ENCODE measurements around the gene PTPRD. TPM values are rescaled to one million over a fixed set of nuclear protein-coding genes. Genes with fewer than 3 reads are reported as not detected.
A peak's percentile ranks its signal among the peaks of the same experiment; 100 is the strongest.

PTPRD gene
- total RNA-seq, 1 experiment from 2014 or later, result not detected

DNA sequence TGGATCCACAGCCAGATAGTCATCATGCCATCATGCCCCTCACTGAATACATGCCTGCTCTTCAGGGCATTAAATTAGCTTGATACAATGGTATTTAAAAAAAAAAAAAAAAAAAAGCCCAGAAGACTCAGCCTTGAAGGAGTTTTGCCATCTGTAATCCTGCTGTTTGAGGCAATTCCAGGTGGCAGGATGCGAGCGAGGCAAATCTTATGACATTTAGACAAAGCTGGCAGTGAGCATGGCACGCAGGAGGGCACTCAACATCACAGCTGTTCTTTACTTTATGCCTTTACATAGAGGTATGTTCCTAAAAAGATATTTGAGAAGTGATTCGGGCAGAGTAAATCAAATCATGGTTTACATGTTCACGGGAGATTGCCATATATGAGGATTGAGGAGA, 2121.2 kb downstream of the PTPRD start:
- H3K4me1 ChIP-seq (ENCODE audit: insufficient read depth, low read length, poor library complexity, severe bottlenecking), result no peaks in the 10 kb centered on the region
- no peaks in the 10 kb centered on the region for H3K9me3 ChIP-seq (ENCODE audit: low read depth, low read length, poor library complexity, severe bottlenecking)
- ChIA-PET CTCF (interaction anchor here (0.6 kb wide), 1 partner anchor 1563 kb away, joined by 3 read pairs; no protein-coding TSS in a partner anchor), POLR2A (ENCODE audit: low non-redundant PET) (no interaction called here)
- no peaks in the 10 kb centered on the region for H3K27me3 ChIP-seq (replicated peaks; ENCODE audit: insufficient read depth, low read depth, low read length, poor library complexity)
- intact Hi-C loops (cut with micrococcal nuclease; ENCODE audit: unreplicated experiment), result no loop called here
- H3K27ac ChIP-seq (ENCODE audit: low read depth, low read length, poor library complexity, severe bottlenecking), result no peak overlapping the region
- DNase-seq (ENCODE audit: low spot score), result no peak
- no peaks in the 10 kb centered on the region for H3K36me3 ChIP-seq (ENCODE audit: insufficient read depth, low read length, poor library complexity, severe bottlenecking)
- BruUV-seq (replicated peaks), result no TSS peak
- H3K4me3 ChIP-seq (ENCODE audit: low read depth, low read length, poor library complexity, severe bottlenecking), result no peak overlapping the region
- TF ChIP-seq EZH2 (IDR thresholded peaks at IDR 0.05; ENCODE audit: borderline replicate concordance, low read depth, low read length, poor library complexity, severe bottlenecking), result no peak
- TF ChIP-seq, protein P1, sequence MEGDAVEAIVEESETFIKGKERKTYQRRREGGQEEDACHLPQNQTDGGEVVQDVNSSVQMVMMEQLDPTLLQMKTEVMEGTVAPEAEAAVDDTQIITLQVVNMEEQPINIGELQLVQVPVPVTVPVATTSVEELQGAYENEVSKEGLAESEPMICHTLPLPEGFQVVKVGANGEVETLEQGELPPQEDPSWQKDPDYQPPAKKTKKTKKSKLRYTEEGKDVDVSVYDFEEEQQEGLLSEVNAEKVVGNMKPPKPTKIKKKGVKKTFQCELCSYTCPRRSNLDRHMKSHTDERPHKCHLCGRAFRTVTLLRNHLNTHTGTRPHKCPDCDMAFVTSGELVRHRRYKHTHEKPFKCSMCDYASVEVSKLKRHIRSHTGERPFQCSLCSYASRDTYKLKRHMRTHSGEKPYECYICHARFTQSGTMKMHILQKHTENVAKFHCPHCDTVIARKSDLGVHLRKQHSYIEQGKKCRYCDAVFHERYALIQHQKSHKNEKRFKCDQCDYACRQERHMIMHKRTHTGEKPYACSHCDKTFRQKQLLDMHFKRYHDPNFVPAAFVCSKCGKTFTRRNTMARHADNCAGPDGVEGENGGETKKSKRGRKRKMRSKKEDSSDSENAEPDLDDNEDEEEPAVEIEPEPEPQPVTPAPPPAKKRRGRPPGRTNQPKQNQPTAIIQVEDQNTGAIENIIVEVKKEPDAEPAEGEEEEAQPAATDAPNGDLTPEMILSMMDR (conservative IDR thresholded peaks at IDR 0.05; ENCODE audit: low read depth, low read length), result no peak

DNA sequence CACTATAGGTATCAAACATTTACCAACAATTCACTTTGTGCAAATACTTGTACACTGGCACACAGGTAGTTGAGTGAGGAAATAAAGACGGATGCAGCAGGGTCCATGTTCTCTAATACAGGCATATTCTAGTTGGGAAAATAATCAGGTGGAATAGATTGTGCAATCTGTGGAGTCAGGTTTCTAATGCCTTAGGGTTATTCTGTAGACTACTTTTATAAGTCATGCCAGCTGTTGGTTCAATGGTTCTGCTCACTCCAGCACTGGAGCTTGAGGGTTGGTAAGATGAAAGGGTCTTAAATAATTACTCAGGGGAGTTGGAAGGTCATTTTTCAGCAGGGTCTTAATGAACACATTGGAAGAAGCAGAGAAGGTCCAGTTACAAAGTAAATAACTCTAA, 2123.0 kb downstream of the PTPRD start:
- ChIA-PET POLR2A (ENCODE audit: low non-redundant PET) (no interaction called here), CTCF (no interaction called here)
- TF ChIP-seq EZH2 (IDR thresholded peaks at IDR 0.05; ENCODE audit: borderline replicate concordance, low read depth, low read length, poor library complexity, severe bottlenecking), result no peak
- TF ChIP-seq, protein P1 (conservative IDR thresholded peaks at IDR 0.05; ENCODE audit: low read depth, low read length), result no peak
- no peak for DNase-seq (ENCODE audit: low spot score)
- H3K27ac ChIP-seq (ENCODE audit: low read depth, low read length, poor library complexity, severe bottlenecking), result no peak overlapping the region
- H3K27me3 ChIP-seq (replicated peaks; ENCODE audit: insufficient read depth, low read depth, low read length, poor library complexity), result no peaks in the 10 kb centered on the region
- H3K4me3 ChIP-seq (ENCODE audit: low read depth, low read length, poor library complexity, severe bottlenecking), result no peak overlapping the region
- BruUV-seq (replicated peaks), result no TSS peak
- H3K4me1 ChIP-seq (ENCODE audit: insufficient read depth, low read length, poor library complexity, severe bottlenecking), result no peaks in the 10 kb centered on the region
- H3K9me3 ChIP-seq (ENCODE audit: low read depth, low read length, poor library complexity, severe bottlenecking), result no peaks in the 10 kb centered on the region
- H3K36me3 ChIP-seq (ENCODE audit: insufficient read depth, low read length, poor library complexity, severe bottlenecking), result no peaks in the 10 kb centered on the region
- intact Hi-C loops (cut with micrococcal nuclease; ENCODE audit: unreplicated experiment), result no loop called here

DNA sequence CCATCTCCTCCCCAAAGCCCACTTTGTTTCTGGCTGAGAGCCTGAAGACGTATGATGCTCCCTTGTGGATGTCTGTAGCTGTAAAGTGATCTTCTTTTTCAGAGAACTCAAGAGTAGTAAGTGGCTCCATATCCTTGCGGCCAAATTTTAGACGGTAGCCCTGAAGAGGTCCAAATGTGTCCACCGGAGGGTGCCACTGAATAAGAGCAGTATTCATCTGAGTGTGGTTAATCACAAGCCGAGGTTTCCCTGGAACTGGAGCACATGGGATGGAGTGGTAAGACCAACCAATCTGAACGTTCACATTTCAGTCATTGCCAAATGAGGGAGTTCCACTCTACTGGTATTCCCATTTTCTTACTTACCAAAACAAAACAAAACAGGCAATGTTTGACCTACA, 2126.7 kb downstream of the PTPRD start:
- Histone ChIP-seq H3K27me3 (replicated peaks; ENCODE audit: insufficient read depth, low read depth, low read length, poor library complexity) (no peaks in the 10 kb centered on the region), H3K27ac (ENCODE audit: low read depth, low read length, poor library complexity, severe bottlenecking) (no peak overlapping the region), H3K36me3 (ENCODE audit: insufficient read depth, low read length, poor library complexity, severe bottlenecking) (no peaks in the 10 kb centered on the region), H3K4me3 (ENCODE audit: low read depth, low read length, poor library complexity, severe bottlenecking) (no peak overlapping the region), H3K4me1 (ENCODE audit: insufficient read depth, low read length, poor library complexity, severe bottlenecking) (no peaks in the 10 kb centered on the region), H3K9me3 (ENCODE audit: low read depth, low read length, poor library complexity, severe bottlenecking) (no peaks in the 10 kb centered on the region)
- ChIA-PET POLR2A (ENCODE audit: low non-redundant PET) (no interaction called here), CTCF (no interaction called here)
- no peak for TF ChIP-seq EZH2 (IDR thresholded peaks at IDR 0.05; ENCODE audit: borderline replicate concordance, low read depth, low read length, poor library complexity, severe bottlenecking)
- TF ChIP-seq, protein P1 (conservative IDR thresholded peaks at IDR 0.05; ENCODE audit: low read depth, low read length), result peak; percentile 47; the same call in 1 of the 2 replicates
- no TSS peak for BruUV-seq (replicated peaks)
- intact Hi-C loops (cut with micrococcal nuclease; ENCODE audit: unreplicated experiment), result no loop called here
- DNase-seq (ENCODE audit: low spot score), result peak; percentile 40
